AG09319 (cell line): ENCODE results near the gene CTAGE1.

Experiments used
- DNase-seq: peaks from one replicate; pipeline ENCODE4 v3.0.0-alpha.2; 2010; ENCODE audit warnings: low read depth; ENCODE audit errors: extremely low read depth
- CTCF ChIP-seq: IDR thresholded peaks from 2 replicates; pipeline ENCODE4 v1.5.1; 2011; ENCODE audit warnings: low read depth, mild to moderate bottlenecking, inconsistent platforms, low read length, moderate library complexity

The CTAGE1 gene

GRCh38 chr18:22417496-22418188 lies at the start of gene CTAGE1:
Gene CTAGE1 (minus strand): TSS chr18:22417915. CDS start chr18:22417811, 104 bp downstream.
- no peak for TF ChIP-seq CTCF
- no peak for DNase-seq

- peak; percentile 36 for DNase-seq
Measured at GRCh38 chr18:22466608-22467395, 49.1 kb upstream of the CTAGE1 start.

GRCh38 chr18:22465859-22466457 lies 48.2 kb upstream of the CTAGE1 start:
- DNase-seq, result peak; percentile 60

More at GRCh38 chr18:22466608-22467395, 49.1 kb upstream of the CTAGE1 start:
- TF ChIP-seq CTCF, result no peak

GRCh38 chr18:22463076-22463475 lies 45.4 kb upstream of the CTAGE1 start:
- TF ChIP-seq CTCF, result no peak
- no peak for DNase-seq

More at GRCh38 chr18:22465859-22466457, 48.2 kb upstream of the CTAGE1 start:
- no peak for TF ChIP-seq CTCF

GRCh38 chr18:22459491-22459890 lies 41.8 kb upstream of the CTAGE1 start:
- TF ChIP-seq CTCF, result no peak
- DNase-seq, result no peak

- no peak for DNase-seq
- TF ChIP-seq CTCF, result no peak
Measured at GRCh38 chr18:22457524-22457923, 39.8 kb upstream of the CTAGE1 start.

GRCh38 chr18:22456547-22456946 lies 38.8 kb upstream of the CTAGE1 start:
- TF ChIP-seq CTCF, result no peak
- no peak for DNase-seq
